Calu3 (cell line): ENCODE results near the gene DTHD1. TPM values are rescaled to one million over a fixed set of nuclear protein-coding genes. Genes with fewer than 3 reads are reported as not detected.

ENCODE experiments used
- BruUV-seq: library from RNA; stranded (reverse); fragments of 400-500 nt; replicated peaks from 2 replicates; lab custom pipeline; 2021; lab: Mats Ljungman, UMichigan
- CTCF ChIA-PET: fragments of 300-600 bp; sonication (Branson Sonifier 250); formaldehyde crosslinking; loops from one replicate; lab custom pipeline; 2022; ENCODE audit warnings: antibody characterized with exemption; lab: Charles Lee
- DNase-seq: peaks from one replicate; pipeline ENCODE4 v3.0.0; 2022
- H3K27ac Mint-ChIP-seq: one replicate; pipeline ENCODE4 v1.8.0; 2022; ENCODE audit warnings: mixed read lengths; ENCODE audit not compliant: unreplicated experiment
- H3K27me3 Mint-ChIP-seq: one replicate; pipeline ENCODE4 v1.8.0; 2022; ENCODE audit warnings: mixed read lengths; ENCODE audit not compliant: unreplicated experiment
- H3K36me3 Mint-ChIP-seq: one replicate; pipeline ENCODE4 v1.8.0; 2022; ENCODE audit warnings: mild to moderate bottlenecking, moderate library complexity, mixed read lengths; ENCODE audit not compliant: insufficient read depth, unreplicated experiment
- H3K4me1 Mint-ChIP-seq: one replicate; pipeline ENCODE4 v1.8.0; 2022; ENCODE audit warnings: mild to moderate bottlenecking, low read depth, mixed read lengths; ENCODE audit not compliant: unreplicated experiment
- H3K4me3 Mint-ChIP-seq: one replicate; pipeline ENCODE4 v1.8.0; 2022; ENCODE audit warnings: mild to moderate bottlenecking, low read depth, moderate library complexity, mixed read lengths; ENCODE audit not compliant: unreplicated experiment
- H3K9me3 Mint-ChIP-seq: one replicate; pipeline ENCODE4 v1.8.0; 2022; ENCODE audit warnings: low read depth, mixed read lengths; ENCODE audit not compliant: unreplicated experiment
- CTCF ChIP-seq: fragments of 200-600 bp; IDR thresholded peaks from one replicate; pipeline ENCODE4 v1.8.0; 2022; ENCODE audit warnings: antibody characterized with exemption; ENCODE audit not compliant: unreplicated experiment
- intact Hi-C: fragments of 100-400 bp; cut with micrococcal nuclease; formaldehyde crosslinking; loops from one replicate; pipeline ENCODE4 v1.10.0; 2022; ENCODE audit not compliant: unreplicated experiment
- total RNA-seq: library from RNA; stranded (reverse); gene quantifications from 2 replicates; pipeline ENCODE4 v1.2.3, GENCODE V29; 2022

DTHD1 gene
- total RNA-seq, 1 experiment from 2014 or later: not detected

- Mint-ChIP-seq H3K9me3 (no peaks in the 10 kb centered on the region), H3K4me3 (no peak overlapping the region), H3K4me1 (no peaks in the 10 kb centered on the region), H3K36me3 (no peaks in the 10 kb centered on the region), H3K27me3 (no peaks in the 10 kb centered on the region), H3K27ac (no peak overlapping the region)
- BruUV-seq: no TSS peak
- intact Hi-C loops: no loop called here
- no peak for TF ChIP-seq CTCF
- no peak for DNase-seq
- CTCF ChIA-PET: no interaction called here
These were observed 27.0 kb upstream of the DTHD1 start for GRCh38 chr4:36254371-36254770.

- Mint-ChIP-seq H3K4me1 (no peaks in the 10 kb centered on the region), H3K36me3 (no peaks in the 10 kb centered on the region), H3K9me3 (no peaks in the 10 kb centered on the region), H3K27ac (no peak overlapping the region), H3K4me3 (no peak overlapping the region), H3K27me3 (no peaks in the 10 kb centered on the region)
- DNase-seq: no peak
- intact Hi-C loops: no loop called here
- CTCF ChIA-PET: no interaction called here
- no TSS peak for BruUV-seq
- no peak for TF ChIP-seq CTCF
These were observed 25.8 kb upstream of the DTHD1 start for GRCh38 chr4:36255577-36255976.

GRCh38 chr4:36256398-36256891, 25.0 kb upstream of the DTHD1 start:
- CTCF ChIA-PET: no interaction called here
- Mint-ChIP-seq H3K27ac (no peak overlapping the region), H3K4me1 (no peaks in the 10 kb centered on the region), H3K36me3 (no peaks in the 10 kb centered on the region), H3K27me3 (no peaks in the 10 kb centered on the region), H3K9me3 (no peaks in the 10 kb centered on the region), H3K4me3 (no peak overlapping the region)
- BruUV-seq: no TSS peak
- no peak for TF ChIP-seq CTCF
- intact Hi-C loops: no loop called here
- no peak for DNase-seq

- H3K27ac Mint-ChIP-seq: no peak overlapping the region
- intact Hi-C loops: no loop called here
- DNase-seq: no peak
- CTCF ChIA-PET: no interaction called here
- no peaks in the 10 kb centered on the region for H3K36me3 Mint-ChIP-seq
- TF ChIP-seq CTCF: no peak
- H3K27me3 Mint-ChIP-seq: no peaks in the 10 kb centered on the region
- H3K9me3 Mint-ChIP-seq: no peaks in the 10 kb centered on the region
- no peaks in the 10 kb centered on the region for H3K4me1 Mint-ChIP-seq
- BruUV-seq: no TSS peak
- no peak overlapping the region for H3K4me3 Mint-ChIP-seq
These were observed 20.7 kb upstream of the DTHD1 start for GRCh38 chr4:36260731-36261130.
